HepG2 (cell line): ENCODE measurements around the gene ARMC5. TPM values are rescaled to one million over a fixed set of nuclear protein-coding genes. Genes with fewer than 3 reads are reported as not detected.

ENCODE experiments used
- ASH2L ChIP-seq: fragments of 300-600, 200-600 bp; sonication (generic); IDR thresholded peaks from 2 replicates; pipeline ENCODE4 v1.7.0; 2017; ENCODE audit warnings: low read depth, mild to moderate bottlenecking, moderate library complexity, mixed read lengths, low read length; ENCODE audit not compliant: insufficient read length
- CAMTA2 ChIP-seq: sonication (generic); formaldehyde crosslinking; IDR thresholded peaks from 2 replicates; pipeline ENCODE4 v1.4.0; 2020; ENCODE audit warnings: mild to moderate bottlenecking, missing genetic modification reagents, borderline replicate concordance
- CCDC6 ChIP-seq: sonication (generic); formaldehyde crosslinking; IDR thresholded peaks from 2 replicates; pipeline ENCODE4 v1.8.1; 2022; ENCODE audit warnings: mild to moderate bottlenecking, missing genetic modification reagents, moderate library complexity
- GMEB1 ChIP-seq: sonication (generic); formaldehyde crosslinking; IDR thresholded peaks from 2 replicates; pipeline ENCODE4 v1.5.1; 2020; ENCODE audit warnings: missing genetic modification reagents, mild to moderate bottlenecking, borderline replicate concordance
- IKZF5 ChIP-seq: IDR thresholded peaks from 2 replicates; pipeline ENCODE4 v1.6.1; 2018; ENCODE audit warnings: missing genetic modification reagents, mild to moderate bottlenecking, missing compliant biosample characterization
- KLF13 ChIP-seq: sonication (generic); formaldehyde crosslinking; IDR thresholded peaks from 2 replicates; pipeline ENCODE4 v1.4.0; 2020; ENCODE audit warnings: mild to moderate bottlenecking, missing genetic modification reagents
- KLF9 ChIP-seq: IDR thresholded peaks from 2 replicates; pipeline ENCODE4 v1.6.1; 2016; ENCODE audit warnings: low read depth
- PHF21A ChIP-seq: sonication (generic); formaldehyde crosslinking; IDR thresholded peaks from 2 replicates; pipeline ENCODE4 v1.5.0; 2020; ENCODE audit warnings: mild to moderate bottlenecking, missing genetic modification reagents
- PREB ChIP-seq: sonication (generic); formaldehyde crosslinking; IDR thresholded peaks from 2 replicates; pipeline ENCODE4 v1.4.0; 2020; ENCODE audit warnings: missing genetic modification reagents
- PRPF4 ChIP-seq: fragments of 200-400 bp; formaldehyde crosslinking; IDR thresholded peaks from 2 replicates; pipeline ENCODE4 v1.6.1; 2016; ENCODE audit warnings: low read length, low read depth; ENCODE audit not compliant: poor library complexity, severe bottlenecking
- SALL2 ChIP-seq: sonication (generic); formaldehyde crosslinking; IDR thresholded peaks from 2 replicates; pipeline ENCODE4 v1.8.1; 2023; ENCODE audit warnings: mild to moderate bottlenecking, missing genetic modification reagents, inconsistent platforms
- SRF ChIP-seq: IDR thresholded peaks from 2 replicates; pipeline ENCODE4 v1.6.1; 2011; ENCODE audit warnings: mild to moderate bottlenecking, low read depth, low read length, moderate library complexity
- STAT5B ChIP-seq: sonication (generic); formaldehyde crosslinking; IDR thresholded peaks from 2 replicates; pipeline ENCODE4 v1.4.0; 2020; ENCODE audit warnings: missing genetic modification reagents
- THAP7 ChIP-seq: sonication (generic); formaldehyde crosslinking; IDR thresholded peaks from 2 replicates; pipeline ENCODE4 v1.8.1; 2023; ENCODE audit warnings: mild to moderate bottlenecking, missing genetic modification reagents
- TP53 ChIP-seq: sonication (generic); formaldehyde crosslinking; conservative IDR thresholded peaks from 2 replicates; pipeline ENCODE4 v1.4.0; 2020; ENCODE audit warnings: missing genetic modification reagents
- TRAFD1 ChIP-seq: sonication (generic); formaldehyde crosslinking; IDR thresholded peaks from 2 replicates; pipeline ENCODE4 v1.5.1; 2020; ENCODE audit warnings: missing genetic modification reagents, mild to moderate bottlenecking, borderline replicate concordance
- ZBTB7A ChIP-seq: sonication (generic); formaldehyde crosslinking; IDR thresholded peaks from 2 replicates; pipeline ENCODE4 v1.8.0; 2022; ENCODE audit warnings: mild to moderate bottlenecking, missing genetic modification reagents
- ZC3H4 ChIP-seq: sonication (generic); formaldehyde crosslinking; IDR thresholded peaks from 2 replicates; pipeline ENCODE4 v1.4.0; 2020; ENCODE audit warnings: missing genetic modification reagents, borderline replicate concordance
- ZFP1 ChIP-seq: IDR thresholded peaks from 2 replicates; pipeline ENCODE4 v1.6.1; 2016
- ZNF251 ChIP-seq: sonication (generic); formaldehyde crosslinking; IDR thresholded peaks from 2 replicates; pipeline ENCODE4 v1.9.0; 2021; ENCODE audit warnings: mild to moderate bottlenecking, missing genetic modification reagents
- ZNF530 ChIP-seq: sonication (generic); formaldehyde crosslinking; IDR thresholded peaks from 2 replicates; pipeline ENCODE4 v1.5.0; 2020; ENCODE audit warnings: low read depth, mild to moderate bottlenecking, missing genetic modification reagents
- ZNF644 ChIP-seq: IDR thresholded peaks from 2 replicates; pipeline ENCODE4 v1.6.1; 2016; ENCODE audit warnings: low read depth
- polyA plus RNA-seq, 8 experiments: library from polyadenylated mRNA; depleted of rRNA in 3 of 8; stranded (reverse) in 7 of 8; unstranded in 1 of 8; fragments of >200 nt; fragmentation: Illumina TruSeq in 4 of 8; extraction: Trizol in 4 of 8; gene quantifications; 2 replicates each; pipeline versions ENCODE4 v1.2.1 to v1.2.3, GENCODE V29; 2011 to 2016; ENCODE audit warnings: low read depth in 4 of 8, missing spikeins in 1 of 8, mixed read lengths in 1 of 8; ENCODE audit not compliant: insufficient read depth in 1 of 8
- total RNA-seq, 5 experiments: library from RNA; depleted of rRNA; stranded (reverse); fragments of >200 nt; fragmentation: Illumina TruSeq; extraction: Trizol; gene quantifications; 2 replicates each; pipeline ENCODE4 v1.2.3, GENCODE V29; 2016; ENCODE audit warnings: low read depth in 1 of 5

The ARMC5 gene
- total and polyA plus RNA-seq, 2 of the 13 experiments (the other 11 are each of a cell fraction or from before 2014, with no cell fraction given): 10.8 to 22.3 TPM

GRCh38 chr16:31458844-31459686 lies at the start of gene ARMC5 (continued):
- TF ChIP-seq PREB (CRISPR knock-in tag): no peak; the same call in none of the 2 replicates
- no peak for TF ChIP-seq SRF
- peak; percentile 68 for TF ChIP-seq IKZF5 (CRISPR knock-in tag)
- TF ChIP-seq THAP7 (CRISPR knock-in tag): peak; percentile 96
- TF ChIP-seq CAMTA2: no peak; the same call in 1 of the 2 replicates
- peak; percentile 80; the same call in 1 of the 2 replicates for TF ChIP-seq ZNF251
- TF ChIP-seq KLF9 (CRISPR knock-in tag): peak; percentile 59; the same call in 1 of the 2 replicates
- peak; percentile 99 for TF ChIP-seq TRAFD1 (CRISPR knock-in tag)
- no peak for TF ChIP-seq ASH2L
- TF ChIP-seq ZBTB7A (CRISPR knock-in tag): no peak
- TF ChIP-seq ZFP1 (CRISPR knock-in tag): no peak; the same call in 1 of the 2 replicates
- TF ChIP-seq PHF21A (CRISPR knock-in tag): peak; percentile 63
- TF ChIP-seq TP53: peak; percentile 71; the same call in 1 of the 2 replicates
- TF ChIP-seq KLF13 (CRISPR knock-in tag): peak; percentile 63; the same call in 1 of the 2 replicates
- TF ChIP-seq SALL2 (CRISPR knock-in tag): peak; percentile 98
- TF ChIP-seq STAT5B: peak; percentile 41; the same call in 1 of the 2 replicates
- TF ChIP-seq ZNF644 (CRISPR knock-in tag): no peak
- TF ChIP-seq ZC3H4: 0 out of 2 replicates have a peak, but pooled peaks have one; percentile 21
- TF ChIP-seq ZNF530: no peak
- TF ChIP-seq PRPF4: no peak
- TF ChIP-seq CCDC6 (CRISPR knock-in tag): peak; percentile 89
- TF ChIP-seq GMEB1 (CRISPR knock-in tag): peak; percentile 98
